ENCODE data around the gene CYP4F22. TPM values are rescaled to one million over a fixed set of nuclear protein-coding genes. Genes with fewer than 3 reads are reported as not detected.

The CYP4F22 gene
- total and polyA plus RNA-seq, 9 of the 15 experiments (the other 6 are each of a cell fraction or from before 2014, with no cell fraction given): not detected

GRCh38 chr19:15498156-15498858 lies 10.0 kb upstream of the CYP4F22 start:
- in situ Hi-C loops (cut with MboI): no loop called here
- DNase-seq (ENCODE audit: extremely low read depth in 1 of 4, low spot score in 3 of 4) (no peak), ATAC-seq (no peak), FAIRE-seq (no peak)
- TF ChIP-seq EP300 (IDR thresholded peaks at IDR 0.05; ENCODE audit: low read length) (no peak), E2F8 (IDR thresholded peaks at IDR 0.05; ENCODE audit: low read depth, partially characterized antibody) (no peak), STAT5A (IDR thresholded peaks at IDR 0.05; ENCODE audit: borderline replicate concordance, low read length) (no peak), STAT6 (CRISPR knock-in tag; IDR thresholded peaks at IDR 0.05) (no peak), CBFA2T3 (IDR thresholded peaks at IDR 0.05) (no peak), NFXL1 (CRISPR knock-in tag; IDR thresholded peaks at IDR 0.05) (no peak), CREB3 (tag; conservative IDR thresholded peaks at IDR 0.05; ENCODE audit: low read depth) (no peak)
- H3K27ac ChIP-seq (ENCODE audit: extremely low read depth, low read depth, low read length): no peak overlapping the region
- H3K36me3 ChIP-seq (ENCODE audit: control insufficient read depth, insufficient read depth, low read length): no peaks in the 10 kb centered on the region
- WGBS (ENCODE audit: insufficient coverage, low coverage, missing lambda C conversion rate): 25% methylated on average over 10 of the region's 10 CpGs
- no peaks in the 10 kb centered on the region for H3K9me3 ChIP-seq (replicated peaks; ENCODE audit: control insufficient read depth, insufficient read depth, low read depth, low read length)
- BruUV-seq (replicated peaks): no TSS peak
- no peak overlapping the region for H3K9ac ChIP-seq (ENCODE audit: insufficient read depth in 1 of 2, low read depth in 2 of 2, low read length in 2 of 2)
- no peak overlapping the region for H3K4me2 ChIP-seq (ENCODE audit: insufficient read depth, low read length)
- no peaks in the 10 kb centered on the region for H4K20me1 ChIP-seq (replicated peaks; ENCODE audit: control insufficient read depth, insufficient read depth, low read length)
- no peak overlapping the region for H3K4me3 ChIP-seq
- H3K27me3 ChIP-seq (ENCODE audit: control insufficient read depth in 2 of 2, insufficient read depth in 2 of 2, low read length in 2 of 2): peaks cover 2 to 15% of the 10 kb centered on the region in 2 experiments; a peak in 4 of 5 replicates
- H3K79me2 ChIP-seq (ENCODE audit: control insufficient read depth, insufficient read depth, low read length): no peaks in the 10 kb centered on the region
- H3K9me1 ChIP-seq (ENCODE audit: control insufficient read depth, insufficient read depth, low read length): no peaks in the 10 kb centered on the region
- H3K4me1 ChIP-seq (replicated peaks in 1 of 2; ENCODE audit: control insufficient read depth in 2 of 2, insufficient read depth in 2 of 2, low read length in 2 of 2): no peaks in the 10 kb centered on the region
- intact Hi-C loops (cut with micrococcal nuclease): no loop called here
- ChIA-PET CTCF (ENCODE audit: low intra/inter-chr PET ratio) (no interaction called here), POLR2A (no interaction called here)
- H2AFZ ChIP-seq (ENCODE audit: low read depth, low read length): no peak overlapping the region

Measured in K562 (cell line).